T-cell (primary cell): ENCODE results near the gene ACSF3. TPM values are rescaled to one million over a fixed set of nuclear protein-coding genes. Genes with fewer than 3 reads are reported as not detected.
"Not testable (repeated sequence)": the region's sequence is repeated elsewhere in the genome, so short reads cannot be mapped to it uniquely, and the experiment has no call there.

Experiments
- ATAC-seq, 4 experiments: fragments of 200-7000 bp in 3 of 4; fragments of 150-1000 bp in 1 of 4; cut with Tn5 transposase; replicated peaks in 1 of 4; 1 replicate in 3 of 4; 2 replicates in 1 of 4; pipeline ENCODE4 v1.10.0; 2021; ENCODE audit warnings: moderate library complexity in 3 of 4, mild to moderate bottlenecking in 2 of 4, moderate number of reproducible peaks in 1 of 4
- CTCF ChIA-PET, 2 donors: fragments of 300-600 bp; sonication (Branson Sonifier 250); formaldehyde crosslinking; loops; one replicate each; lab custom pipeline; 2022; ENCODE audit warnings: antibody characterized with exemption in 2 of 2; lab: Charles Lee
- POLR2A ChIA-PET, 2 donors: fragments of 300-600 bp; sonication (Branson Sonifier 250); formaldehyde crosslinking; loops; one replicate each; lab custom pipeline; 2022; ENCODE audit warnings: antibody characterized with exemption in 2 of 2; lab: Charles Lee
- DNase-seq, 35 experiments: peaks; one replicate each; pipeline versions ENCODE4 v3.0.0 to v3.0.0-alpha.2; 2013 to 2023
- H3K27ac ChIP-seq: one replicate; pipeline ENCODE4 v1.5.1; 2013; ENCODE audit warnings: low read length
- H3K27me3 ChIP-seq, 2 experiments: replicated peaks in 1 of 2; 1 replicate in 1 of 2; 2 replicates in 1 of 2; pipeline versions ENCODE4 v1.6.1 to v1.7.0; 2013; ENCODE audit warnings: low read length in 1 of 2, mixed read lengths in 1 of 2; ENCODE audit not compliant: control insufficient read depth in 2 of 2, insufficient read depth in 2 of 2; ENCODE audit errors: extremely low read depth in 1 of 2
- H3K36me3 ChIP-seq, 2 donors: 1 replicate in 1 of 2; 2 replicates in 1 of 2; pipeline versions ENCODE4 v1.6.1 to v1.7.0; 2013; ENCODE audit warnings: low read length in 1 of 2; ENCODE audit not compliant: control insufficient read depth in 2 of 2, insufficient read depth in 1 of 2; ENCODE audit errors: extremely low read depth in 1 of 2
- H3K4me1 ChIP-seq, 2 experiments: 1 replicate in 1 of 2; 2 replicates in 1 of 2; pipeline versions ENCODE4 v1.6.1 to v1.7.0; 2013; ENCODE audit warnings: low read length in 2 of 2, mixed read lengths in 1 of 2; ENCODE audit not compliant: insufficient read depth in 2 of 2, control insufficient read depth in 1 of 2; ENCODE audit errors: extremely low read depth in 1 of 2
- H3K4me3 ChIP-seq, 2 donors: 1 replicate in 1 of 2; 2 replicates in 1 of 2; pipeline versions ENCODE4 v1.5.1 to v1.7.0; 2013; ENCODE audit warnings: mild to moderate bottlenecking in 2 of 2, low read length in 1 of 2, moderate library complexity in 1 of 2; ENCODE audit not compliant: control insufficient read depth in 1 of 2; ENCODE audit errors: extremely low read depth in 1 of 2
- H3K9me3 ChIP-seq: 2 replicates; pipeline ENCODE4 v1.7.0; 2013
- H3K27ac Mint-ChIP-seq, 2 donors: one replicate each; pipeline ENCODE4 v1.8.0; 2020 to 2021; ENCODE audit warnings: mild to moderate bottlenecking in 2 of 2, mixed read lengths in 2 of 2
- H3K27me3 Mint-ChIP-seq, 2 donors: one replicate each; pipeline ENCODE4 v1.8.0; 2021 to 2022; ENCODE audit warnings: mixed read lengths in 2 of 2
- H3K36me3 Mint-ChIP-seq: one replicate; pipeline ENCODE4 v1.8.0; 2021; ENCODE audit warnings: mixed read lengths
- H3K4me1 Mint-ChIP-seq, 3 donors: one replicate each; pipeline ENCODE4 v1.8.0; 2020 to 2022; ENCODE audit warnings: mixed read lengths in 3 of 3, mild to moderate bottlenecking in 1 of 3
- H3K4me3 Mint-ChIP-seq, 3 donors: one replicate each; pipeline ENCODE4 v1.8.0; 2020 to 2022; ENCODE audit warnings: mild to moderate bottlenecking in 3 of 3, mixed read lengths in 3 of 3, moderate library complexity in 3 of 3
- H3K9me3 Mint-ChIP-seq, 3 donors: one replicate each; pipeline ENCODE4 v1.8.0; 2020 to 2022; ENCODE audit warnings: mixed read lengths in 3 of 3
- WGBS: methylation state at CpG from one replicate; pipeline ENCODE4 v1.1.5; 2013; ENCODE audit warnings: missing lambda C conversion rate; ENCODE audit not compliant: insufficient coverage; 5-methylcytosine and 5-hydroxymethylcytosine counted together
- total RNA-seq, 35 experiments: library from RNA in 6 of 35; stranded (reverse) in 6 of 35; fragments of 120-200 nt in 1 of 35; gene quantifications; one replicate each; pipeline versions ENCODE4 v1.2.1 to v1.2.4 and lab custom pipeline; 2013 to 2026

Gene ACSF3
- total RNA-seq, 5 donors from 2014 or later (not counting 1 experiment from before 2014, with no cell fraction given), result 70.5 to 102 (median 79.9) TPM

- H3K36me3 Mint-ChIP-seq, H3K27ac Mint-ChIP-seq, POLR2A ChIA-PET, H3K4me3 Mint-ChIP-seq, DNase-seq, H3K9me3 ChIP-seq, H3K27me3 ChIP-seq, CTCF ChIA-PET, H3K27me3 Mint-ChIP-seq, H3K9me3 Mint-ChIP-seq, H3K27ac ChIP-seq, H3K4me3 ChIP-seq, H3K36me3 ChIP-seq, H3K4me1 ChIP-seq, ATAC-seq: not testable (repeated sequence)
- H3K4me1 Mint-ChIP-seq, result peaks cover 6 to 13% (median 9%) of the 10 kb centered on the region in 3 donors
- 91% methylated on average over 27 of the region's 30 CpGs for WGBS
These were observed 92.4 kb downstream of the ACSF3 start for GRCh38 chr16:89185887-89186592.

GRCh38 chr16:89186593-89187031 lies 93.0 kb downstream of the ACSF3 start:
- peaks cover 4 to 12% (median 4%) of the 10 kb centered on the region in 3 donors for H3K4me1 Mint-ChIP-seq
- POLR2A ChIA-PET, ATAC-seq, H3K4me3 Mint-ChIP-seq, H3K4me1 ChIP-seq, DNase-seq, H3K9me3 ChIP-seq, H3K9me3 Mint-ChIP-seq, CTCF ChIA-PET, H3K27ac ChIP-seq, H3K36me3 ChIP-seq, H3K4me3 ChIP-seq, H3K27me3 Mint-ChIP-seq, H3K36me3 Mint-ChIP-seq, H3K27me3 ChIP-seq, H3K27ac Mint-ChIP-seq: not testable (repeated sequence)
- 93% methylated on average over 16 of the region's 20 CpGs for WGBS

GRCh38 chr16:89187032-89187769 lies 93.5 kb downstream of the ACSF3 start:
- Histone ChIP-seq H3K36me3 (no peaks in the 10 kb centered on the region), H3K27ac (no peak overlapping the region), H3K9me3 (no peaks in the 10 kb centered on the region), H3K4me1 (peaks cover 0 to 7% of the 10 kb centered on the region in 2 experiments), H3K27me3 (peaks cover 0 to 4% of the 10 kb centered on the region in 2 experiments), H3K4me3 (no peak overlapping the region)
- Mint-ChIP-seq H3K27ac (peak overlapping the region in 1 of 2 donors; percentile 58), H3K27me3 (no peaks in the 10 kb centered on the region), H3K4me1 (peaks cover 0 to 10% (median 2%) of the 10 kb centered on the region in 3 donors), H3K36me3 (no peaks in the 10 kb centered on the region), H3K4me3 (no peak overlapping the region), H3K9me3 (no peaks in the 10 kb centered on the region)
- DNase-seq (peak in 20 of 35 experiments; percentile 20 to 56 (median 33)), ATAC-seq (peak; percentile 21 to 51 (median 34))
- CTCF ChIA-PET, result no interaction called here
- WGBS, result 50% methylated on average over 14 of the region's 19 CpGs
- POLR2A ChIA-PET, result interaction anchor here in 1 of 2 donors (0.6 kb wide), 1 partner anchor 346 kb away, joined by 7 read pairs; no protein-coding TSS in a partner anchor

- Histone ChIP-seq H3K36me3 (no peaks in the 10 kb centered on the region), H3K27me3 (peaks cover 0 to 4% of the 10 kb centered on the region in 2 experiments), H3K4me3 (no peak overlapping the region), H3K27ac (no peak overlapping the region), H3K4me1 (peaks cover 0 to 6% of the 10 kb centered on the region in 2 experiments), H3K9me3 (no peaks in the 10 kb centered on the region)
- 81% methylated on average over 13 of the region's 19 CpGs for WGBS
- no peaks in the 10 kb centered on the region for H3K27me3 Mint-ChIP-seq
- H3K9me3 Mint-ChIP-seq, result no peaks in the 10 kb centered on the region
- POLR2A ChIA-PET, result interaction anchor here in 1 of 2 donors (0.6 kb wide), 1 partner anchor 345 kb away, joined by 7 read pairs; no protein-coding TSS in a partner anchor
- ATAC-seq (peak; percentile 11 to 37 (median 24)), DNase-seq (peak in 5 of 35 experiments; percentile 24 to 50 (median 29))
- H3K4me1 Mint-ChIP-seq, result peaks cover 0 to 6% (median 0%) of the 10 kb centered on the region in 3 donors
- H3K36me3 Mint-ChIP-seq, result no peaks in the 10 kb centered on the region
- H3K27ac Mint-ChIP-seq, result peak overlapping the region in 1 of 2 donors; percentile 58
- CTCF ChIA-PET, result no interaction called here
- H3K4me3 Mint-ChIP-seq, result no peak overlapping the region
These were observed 94.2 kb downstream of the ACSF3 start for GRCh38 chr16:89187770-89188392.

- H3K9me3 ChIP-seq, H3K27ac Mint-ChIP-seq, H3K27ac ChIP-seq, H3K27me3 ChIP-seq, H3K4me3 ChIP-seq, H3K9me3 Mint-ChIP-seq, H3K36me3 ChIP-seq, ATAC-seq, H3K4me1 Mint-ChIP-seq, H3K27me3 Mint-ChIP-seq, CTCF ChIA-PET, DNase-seq, H3K4me3 Mint-ChIP-seq, H3K36me3 Mint-ChIP-seq, POLR2A ChIA-PET: not testable (repeated sequence)
- peaks cover 0 to 13% of the 10 kb centered on the region in 2 experiments for H3K4me1 ChIP-seq
- 91% methylated on average over 20 of the region's 25 CpGs for WGBS
These were observed 95.1 kb downstream of the ACSF3 start for GRCh38 chr16:89188471-89189357.
